HL-60 (cell line): ENCODE measurements around the gene TLL1.

Experiments used
- DNase-seq, 2 experiments: peaks; one replicate each; pipeline ENCODE4 v3.0.0-alpha.2; 2010 to 2020; ENCODE audit warnings: low read depth in 1 of 2, low spot score in 1 of 2
- H3K27ac ChIP-seq: fragments of 250-450 bp; sonication (Bioruptor Pico); replicated peaks from 2 replicates; pipeline ENCODE4 v1.5.1; 2020; ENCODE audit warnings: mild to moderate bottlenecking, moderate library complexity
- H3K27me3 ChIP-seq: fragments of 250-450 bp; sonication (Bioruptor Pico); 2 replicates; pipeline ENCODE4 v1.5.1; 2021; ENCODE audit warnings: mild to moderate bottlenecking, moderate library complexity; ENCODE audit not compliant: insufficient read depth, poor library complexity, severe bottlenecking
- H3K4me3 ChIP-seq: replicated peaks from 2 replicates; pipeline ENCODE4 v1.5.1; 2011; ENCODE audit warnings: mild to moderate bottlenecking, control low read depth, low read length; ENCODE audit not compliant: insufficient read depth
- CTCF ChIP-seq: IDR thresholded peaks from one replicate; pipeline ENCODE4 v1.5.1; 2011; ENCODE audit warnings: low read length, control low read depth, inconsistent platforms; ENCODE audit not compliant: insufficient read depth
- GABPA ChIP-seq: IDR thresholded peaks from 2 replicates; pipeline ENCODE4 v1.6.1; 2012; ENCODE audit warnings: low read depth
- POLR2AphosphoS5 ChIP-seq: IDR thresholded peaks from 2 replicates; pipeline ENCODE4 v1.6.1; 2012; ENCODE audit warnings: low read depth
- REST ChIP-seq: IDR thresholded peaks from 2 replicates; pipeline ENCODE4 v1.6.1; 2012; ENCODE audit warnings: low read depth; ENCODE audit not compliant: insufficient replicate concordance
- SPI1 ChIP-seq: IDR thresholded peaks from 2 replicates; pipeline ENCODE4 v1.6.1; 2012; ENCODE audit warnings: low read depth, mild to moderate bottlenecking, borderline replicate concordance

TLL1 gene

GRCh38 chr4:165879641-165880040 lies 6.6 kb downstream of the TLL1 start:
- TF ChIP-seq GABPA = no peak
- no peak for TF ChIP-seq REST
- TF ChIP-seq SPI1 = no peak
- no peak for TF ChIP-seq POLR2AphosphoS5
- no peak for TF ChIP-seq CTCF
- Histone ChIP-seq H3K27ac (no peak overlapping the region), H3K4me3 (no peak overlapping the region), H3K27me3 (peaks cover 14% of the 10 kb centered on the region)
- no peak for DNase-seq

GRCh38 chr4:165894159-165894558 lies 21.1 kb downstream of the TLL1 start:
- no peak for DNase-seq

GRCh38 chr4:165905405-165906027 lies 32.5 kb downstream of the TLL1 start:
- no peak for TF ChIP-seq CTCF
- no peak for TF ChIP-seq SPI1
- no peak for TF ChIP-seq GABPA
- no peak for TF ChIP-seq POLR2AphosphoS5
- TF ChIP-seq REST = no peak
- Histone ChIP-seq H3K27me3 (no peaks in the 10 kb centered on the region), H3K4me3 (no peak overlapping the region), H3K27ac (no peak overlapping the region)
- DNase-seq = no peak

More at GRCh38 chr4:165894159-165894558, 21.1 kb downstream of the TLL1 start:
- no peak for TF ChIP-seq REST
- TF ChIP-seq POLR2AphosphoS5 = no peak
- TF ChIP-seq GABPA = no peak
- H3K27me3 ChIP-seq = no peaks in the 10 kb centered on the region
- no peak overlapping the region for H3K4me3 ChIP-seq
- H3K27ac ChIP-seq = no peak overlapping the region
